GM03348 (cell line): ENCODE results near the gene MADCAM1.

ENCODE experiments used
- DNase-seq: peaks from one replicate; pipeline ENCODE4 v3.0.0; 2012; ENCODE audit warnings: low spot score

MADCAM1 gene

DNA sequence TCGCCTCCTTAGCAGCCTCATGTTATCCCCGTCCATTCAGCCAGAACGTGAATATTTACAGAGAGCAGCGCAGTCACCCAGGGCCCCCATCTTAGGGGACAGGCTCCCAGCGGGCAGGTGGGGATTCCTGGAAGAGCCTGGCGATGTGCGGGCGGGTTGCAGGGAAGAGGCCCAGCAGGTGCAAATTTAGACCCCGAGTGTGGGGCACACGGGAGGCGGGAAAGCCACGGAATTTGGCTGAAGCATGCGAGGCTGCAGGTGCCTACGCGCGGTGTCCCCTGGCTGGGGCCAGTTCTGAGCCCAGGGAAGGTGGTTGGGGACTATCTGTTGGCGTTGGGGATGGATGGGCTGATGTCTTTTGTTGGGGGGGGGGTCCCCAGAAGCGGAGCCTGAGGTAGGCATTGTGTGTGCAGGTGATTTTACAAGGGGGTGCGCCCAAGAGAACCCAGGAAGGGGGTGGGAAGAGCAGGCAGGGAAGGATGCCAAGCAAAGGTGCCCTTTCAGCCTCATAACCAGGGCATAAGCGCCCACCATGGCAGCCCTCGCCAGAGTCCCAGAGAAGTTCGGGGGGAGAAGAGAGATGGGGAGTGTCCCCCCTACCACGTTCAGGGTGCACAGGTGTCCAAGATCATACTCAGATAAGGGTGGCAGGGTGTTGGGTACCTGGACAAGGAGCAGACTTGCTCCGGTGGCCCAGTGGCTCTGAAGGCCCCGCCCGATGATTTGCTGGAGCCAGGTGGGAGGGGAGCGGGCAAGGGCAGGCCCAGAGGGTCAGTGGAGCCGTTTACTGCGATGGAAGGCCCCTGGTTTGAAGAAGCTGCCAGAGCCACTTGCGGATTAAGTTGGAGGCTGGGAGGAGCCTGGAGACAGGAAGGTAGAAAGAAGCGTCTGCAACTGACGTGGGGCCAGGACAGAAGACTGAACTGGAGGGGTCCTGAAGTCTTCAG is 12.2 kb downstream of the MADCAM1 start:
- no peak for DNase-seq

DNA sequence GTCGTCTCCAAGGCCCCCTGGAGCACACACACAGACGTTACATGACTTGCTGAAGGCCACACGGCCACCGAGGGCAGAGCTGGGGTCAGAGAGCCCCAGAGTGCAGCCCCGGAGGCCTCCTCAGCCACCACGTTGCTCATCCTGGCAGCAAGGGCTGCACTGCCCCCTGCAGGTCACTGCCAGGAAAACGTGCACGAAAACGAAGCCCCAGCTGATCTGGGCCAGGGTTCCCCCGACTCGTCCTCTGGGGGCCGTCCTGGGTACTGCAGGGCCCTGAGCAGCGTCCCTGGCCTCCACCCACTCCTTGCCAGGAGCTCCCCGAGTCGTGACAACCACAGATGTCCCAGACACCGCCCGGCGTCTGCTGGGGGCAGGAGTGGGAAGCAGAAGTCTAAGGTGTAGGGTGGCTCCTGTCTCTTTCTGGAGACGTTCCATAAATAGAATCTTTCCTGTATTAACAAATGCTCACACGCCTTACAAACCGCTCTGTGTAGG is 14.4 kb downstream of the MADCAM1 start:
- DNase-seq, result peak; percentile 91

DNA sequence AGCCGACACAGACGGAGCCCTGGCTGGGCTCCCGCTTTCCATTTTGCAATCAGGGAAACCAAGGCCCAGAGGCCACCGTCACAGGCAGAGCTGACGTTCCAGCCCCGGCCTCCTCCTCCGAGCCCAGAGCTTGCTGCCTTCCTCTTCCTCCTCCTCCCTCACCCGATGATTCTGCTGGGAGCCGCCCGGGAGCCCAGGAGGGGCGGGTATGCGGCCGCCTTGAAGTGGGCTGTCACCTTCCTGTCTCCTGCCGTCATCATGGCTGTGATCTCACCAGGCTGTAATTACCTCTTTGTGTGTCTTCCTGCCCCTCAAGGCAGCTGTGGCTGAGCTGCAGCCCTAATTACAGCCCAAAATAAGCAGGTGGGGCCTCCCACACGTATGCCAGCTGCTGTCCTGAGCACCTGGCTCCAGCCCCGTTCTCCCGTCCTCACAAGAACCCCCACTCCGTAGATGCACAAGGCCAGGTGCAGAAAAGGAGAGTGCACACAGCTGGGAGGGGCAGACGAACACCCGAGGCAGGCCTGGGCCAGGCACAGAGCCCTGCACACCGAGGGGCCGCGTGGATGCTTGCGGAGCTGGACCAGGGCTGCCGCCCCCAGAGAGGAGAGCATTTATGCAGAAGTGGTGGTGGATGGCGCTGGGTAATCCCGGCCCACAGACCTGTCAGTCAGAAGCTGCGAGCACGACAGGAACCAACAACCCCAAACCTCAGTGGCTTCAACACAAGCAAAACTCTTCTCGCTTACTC is 15.0 kb downstream of the MADCAM1 start:
- DNase-seq, result no peak

DNA sequence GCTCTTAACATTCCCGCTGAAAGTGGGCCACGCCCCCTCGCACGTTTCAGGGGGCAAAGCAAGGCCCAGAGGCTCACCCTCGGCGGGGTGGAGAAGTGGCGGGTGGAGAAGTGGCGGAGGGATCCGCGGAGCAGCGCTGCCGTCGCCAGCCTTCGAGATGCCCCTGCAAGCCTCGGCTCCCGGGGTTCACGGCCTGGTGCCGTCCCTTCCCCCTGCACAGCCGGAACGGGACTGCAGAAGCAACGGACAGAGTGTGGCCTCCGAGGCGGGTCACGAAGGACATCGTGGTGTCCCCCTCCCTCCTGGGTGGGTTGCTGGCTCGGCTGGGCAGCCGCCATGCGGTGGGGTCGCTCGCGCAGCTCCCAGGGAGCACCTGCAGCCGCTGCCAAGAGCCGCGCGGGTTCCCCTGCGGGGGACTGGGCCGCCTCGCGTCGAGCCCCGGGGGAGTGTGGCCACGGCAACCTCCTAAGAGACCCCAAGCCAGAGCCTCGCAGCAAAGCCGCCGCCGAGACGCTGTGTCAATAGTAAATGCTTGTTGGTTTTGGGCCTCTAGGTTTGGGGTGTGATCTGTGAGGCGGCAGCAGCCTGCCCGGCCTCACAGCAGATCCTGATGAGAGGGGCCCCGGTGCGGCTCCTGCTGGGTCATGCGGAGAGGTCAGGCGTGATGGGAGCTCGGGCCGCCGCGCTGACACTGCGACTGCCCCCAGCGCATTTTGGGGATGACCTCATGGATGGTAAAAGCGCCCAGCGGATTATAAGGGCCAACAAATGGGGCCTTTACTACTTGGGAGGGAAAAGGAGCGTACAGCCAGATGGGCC is 16.5 kb downstream of the MADCAM1 start:
- DNase-seq, result no peak

DNA sequence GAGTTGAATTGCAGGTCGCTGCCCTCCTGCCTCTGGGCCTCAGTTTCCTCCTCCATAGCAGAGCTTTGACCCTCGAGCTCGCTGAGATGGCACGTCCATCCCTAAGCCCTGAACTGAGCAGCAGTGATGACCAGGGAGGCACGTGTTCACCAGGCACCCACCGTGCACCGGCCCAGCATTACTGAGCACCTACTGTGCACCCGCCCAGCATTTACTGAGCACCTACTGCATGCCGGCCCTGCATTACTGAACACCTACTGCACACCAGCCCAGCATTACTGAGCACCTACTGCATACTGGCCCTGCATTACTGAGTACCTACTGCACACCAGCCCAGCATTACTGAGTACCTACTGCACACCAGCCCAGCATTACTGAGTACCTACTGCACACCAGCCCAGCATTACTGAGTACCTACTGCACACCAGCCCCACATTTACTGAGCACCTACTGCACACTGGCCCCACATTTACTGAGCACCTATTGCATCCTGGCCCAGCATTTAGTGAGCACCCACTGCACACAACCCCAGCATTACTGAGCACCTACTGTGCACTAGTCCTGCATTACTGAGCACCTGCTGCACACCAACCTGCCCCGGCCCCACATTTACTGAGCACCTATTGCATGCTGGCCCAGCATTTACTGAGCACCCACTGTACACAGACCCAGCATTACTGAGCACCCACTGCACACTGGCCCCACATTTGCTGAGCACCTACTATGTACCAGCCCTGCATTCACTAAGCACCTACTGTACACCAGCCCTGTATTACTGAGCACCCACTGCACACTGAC is 17.3 kb downstream of the MADCAM1 start:
- no peak for DNase-seq

DNA sequence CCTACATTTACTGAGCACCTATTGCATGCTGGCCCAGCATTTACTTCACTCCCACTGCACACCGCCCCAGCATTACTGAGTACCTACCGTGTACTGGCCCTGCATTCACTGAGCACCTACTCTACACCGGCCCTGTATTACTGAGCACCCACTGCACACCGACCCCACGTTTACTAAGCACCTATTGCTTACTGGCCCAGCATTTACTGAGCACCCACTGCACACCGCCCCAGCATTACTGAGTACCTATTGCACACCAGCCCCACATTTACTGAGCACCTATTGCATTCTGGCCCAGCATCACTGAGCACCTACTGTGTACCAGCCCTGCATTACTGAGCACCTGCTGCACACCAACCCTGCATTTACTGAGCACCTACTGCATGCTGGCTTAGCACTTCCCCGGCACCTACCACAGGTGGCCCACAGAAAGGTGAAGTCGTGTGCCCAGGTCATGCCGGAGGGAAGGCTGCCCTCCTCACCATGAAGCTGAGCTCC is 17.9 kb downstream of the MADCAM1 start:
- no peak for DNase-seq

DNA sequence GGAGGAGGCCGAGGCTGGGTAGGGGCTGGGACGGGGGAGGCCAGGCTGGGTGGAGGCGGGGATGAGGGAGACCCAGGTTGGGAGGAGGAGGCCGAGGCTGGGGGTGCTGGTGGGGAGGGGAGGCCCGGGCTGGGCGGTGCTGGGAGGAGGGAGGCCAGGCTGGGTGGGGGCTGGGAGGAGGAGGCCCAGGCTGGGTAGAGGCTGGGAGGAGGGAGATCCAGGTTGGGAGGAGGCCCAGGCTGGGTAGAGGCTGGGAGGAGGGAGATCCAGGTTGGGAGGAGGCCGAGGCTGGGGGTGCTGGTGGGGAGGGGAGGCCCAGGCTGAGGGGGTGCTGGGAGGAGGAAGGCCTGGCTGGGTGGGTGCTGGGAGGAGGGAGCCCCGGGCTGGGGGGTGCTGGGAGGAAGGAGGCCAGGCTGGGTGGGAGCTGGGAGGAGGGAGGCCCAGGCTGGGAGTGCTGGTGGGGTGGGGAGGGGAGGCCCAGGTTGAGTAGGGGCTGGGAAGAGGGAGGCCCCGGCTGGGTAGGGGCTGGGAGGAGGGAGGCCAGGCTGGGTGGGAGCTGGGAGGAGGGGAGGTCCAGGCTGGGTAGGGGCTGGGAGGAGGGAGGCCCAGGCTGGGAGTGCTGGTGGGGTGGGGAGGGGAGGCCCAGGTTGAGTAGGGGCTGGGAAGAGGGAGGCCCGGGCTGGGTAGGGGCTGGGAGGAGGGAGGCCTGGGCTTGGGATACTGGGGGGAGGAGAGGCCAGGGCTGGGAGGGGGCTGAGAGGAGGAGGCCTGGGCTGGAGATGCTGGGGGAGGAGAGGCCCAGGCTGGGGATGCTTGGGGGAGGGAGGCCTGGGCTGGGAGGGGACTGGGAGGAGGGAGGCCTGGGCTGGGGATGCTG is 21.7 kb downstream of the MADCAM1 start:
- DNase-seq, result no peak

DNA sequence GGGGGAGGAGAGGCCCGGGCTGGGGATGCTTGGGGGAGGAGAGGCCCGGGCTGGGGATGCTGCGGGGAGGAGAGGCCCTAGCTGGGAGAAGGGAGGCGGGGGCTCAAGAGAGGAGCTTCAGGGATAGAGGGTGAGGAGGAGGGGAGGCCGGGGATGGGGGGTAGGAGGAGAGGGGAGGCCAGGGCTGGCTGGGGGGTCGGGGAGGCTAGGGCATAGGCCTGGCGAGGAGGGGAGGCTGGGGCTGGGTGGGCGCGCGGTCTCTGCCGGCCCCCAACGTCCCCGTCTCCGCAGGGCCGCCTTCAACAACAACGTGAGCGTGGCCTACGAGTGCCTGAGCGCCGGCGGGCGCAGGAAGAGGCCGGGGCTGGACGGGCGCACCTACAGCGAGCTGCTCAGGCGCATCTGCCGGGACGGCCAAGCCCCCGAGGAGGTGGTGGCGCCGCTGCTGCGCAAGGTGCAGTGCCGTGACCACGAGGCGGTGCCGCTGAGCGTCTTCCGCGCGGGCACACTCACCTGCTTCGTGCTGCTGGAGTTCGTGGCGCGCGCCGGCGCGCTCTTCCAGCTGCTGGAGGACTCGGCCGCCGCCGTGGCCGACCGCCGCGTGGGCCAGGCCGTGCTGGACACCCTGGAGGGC is 22.4 kb downstream of the MADCAM1 start:
- DNase-seq, result no peak

DNA sequence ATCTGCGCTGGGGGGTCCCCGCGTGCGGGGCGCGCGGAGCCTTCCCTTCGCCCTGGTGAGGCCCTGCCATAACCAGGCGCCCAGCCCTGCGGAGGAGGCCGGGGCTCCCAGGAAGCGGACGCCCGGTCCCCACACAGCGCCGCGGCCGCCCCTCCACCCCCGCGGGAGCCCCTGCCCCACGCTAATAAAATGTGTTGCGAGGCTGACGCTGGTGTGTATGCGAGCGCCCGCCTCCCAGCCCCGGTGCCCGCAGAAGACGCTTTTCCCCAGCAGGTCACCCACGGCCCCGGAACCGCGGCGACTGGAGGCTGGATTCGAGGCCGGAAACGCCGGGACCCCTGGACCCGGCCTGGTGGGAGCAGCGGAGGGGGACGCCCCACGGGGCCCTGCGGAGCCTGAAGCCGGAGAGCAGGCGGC is 23.2 kb downstream of the MADCAM1 start:
- DNase-seq, result no peak

DNA sequence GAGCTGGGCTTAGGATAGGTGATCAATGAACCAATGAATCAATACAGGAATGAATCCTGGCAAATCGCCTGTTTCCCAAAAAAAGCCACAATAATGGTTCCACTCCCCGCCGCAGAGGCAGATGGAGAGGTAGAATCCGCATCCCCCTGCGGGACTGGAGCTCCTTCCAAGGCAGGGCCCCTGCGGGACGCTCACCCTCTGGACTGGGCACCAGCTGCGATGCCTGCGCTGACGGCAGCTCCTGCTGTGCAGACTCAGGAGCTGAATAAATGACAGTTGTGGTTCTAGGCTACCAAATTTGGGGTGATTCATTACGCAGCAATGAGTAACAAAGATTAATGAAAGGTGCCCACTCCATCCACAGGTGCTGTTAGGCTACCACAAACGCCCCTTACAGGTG is 26.4 kb downstream of the MADCAM1 start:
- DNase-seq, result no peak

DNA sequence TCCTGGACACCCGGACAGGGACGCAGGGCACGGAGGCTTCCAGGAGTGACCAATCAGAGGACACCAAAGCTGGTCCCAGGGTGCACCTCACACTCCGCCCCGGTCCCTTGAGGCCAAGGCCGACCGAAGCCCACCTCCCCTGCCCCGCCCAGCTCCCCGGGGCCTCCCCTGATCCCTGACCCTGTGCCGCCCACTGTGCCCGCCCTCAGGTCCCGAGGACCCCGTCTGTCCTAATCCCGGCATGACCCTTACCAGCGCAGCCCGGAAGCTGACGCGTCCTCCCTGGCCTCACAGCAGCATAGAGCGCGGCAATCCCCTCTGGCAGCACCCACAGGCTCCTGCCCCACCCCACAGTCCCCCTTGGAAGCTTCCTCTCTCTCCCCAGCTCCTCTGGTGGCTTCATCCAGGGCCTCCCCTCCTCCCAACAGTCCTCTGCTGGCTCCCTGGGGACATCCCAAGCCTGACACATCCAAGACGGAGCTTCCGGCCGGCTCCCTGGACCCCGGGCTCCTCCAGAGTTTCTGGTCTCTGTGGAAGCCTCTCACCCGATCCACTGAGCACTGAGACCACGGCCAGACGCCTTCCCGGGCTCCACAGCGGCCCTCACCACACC is 27.9 kb downstream of the MADCAM1 start:
- DNase-seq, result no peak

DNA sequence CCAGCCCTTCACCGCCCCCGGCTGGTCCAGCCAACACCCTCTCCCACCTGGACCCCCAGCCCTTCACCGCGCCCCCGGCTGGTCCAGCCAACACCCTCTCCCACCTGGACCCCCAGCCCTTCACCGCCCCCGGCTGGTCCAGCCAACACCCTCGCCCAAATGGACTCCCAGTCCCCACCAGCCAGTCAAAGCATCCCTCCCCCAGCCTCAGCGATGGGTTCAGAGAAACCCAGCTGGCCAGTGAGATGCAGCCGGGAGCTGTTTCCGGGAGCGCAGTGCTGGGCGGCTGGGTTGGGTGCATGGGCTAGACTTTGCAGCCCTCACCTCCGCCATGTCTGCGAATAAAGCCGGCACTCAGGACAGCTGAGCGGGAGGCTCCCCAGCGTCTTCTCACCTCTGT is 28.7 kb downstream of the MADCAM1 start:
- DNase-seq, result no peak

DNA sequence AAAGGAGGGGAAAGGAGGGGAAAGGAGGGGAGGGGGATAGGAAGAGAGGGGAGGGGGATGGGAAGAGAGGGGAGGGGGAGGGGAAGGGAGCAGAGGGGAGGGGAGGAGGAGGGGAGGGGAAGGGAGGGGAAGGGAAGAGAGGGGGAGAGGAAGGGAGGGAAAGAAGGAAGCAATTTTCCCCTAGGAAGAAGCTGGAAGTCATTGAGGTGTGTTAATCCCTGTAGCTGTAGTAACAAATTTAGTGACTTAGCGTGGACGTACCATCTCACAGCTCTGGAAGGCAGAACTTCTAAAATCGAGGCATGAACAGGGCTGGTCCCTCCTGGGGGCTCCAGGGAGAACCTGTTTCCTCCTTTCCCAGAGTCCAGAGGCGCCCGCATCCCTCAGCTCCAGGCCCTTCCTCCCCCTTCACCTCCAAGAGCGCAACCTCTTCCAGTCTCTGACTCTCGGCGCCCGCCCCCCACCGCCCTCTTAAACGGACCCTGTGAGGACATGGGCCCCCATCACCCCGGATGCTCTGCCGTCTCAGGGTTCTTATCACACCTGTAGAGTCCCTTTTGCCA is 29.7 kb downstream of the MADCAM1 start:
- no peak for DNase-seq

DNA sequence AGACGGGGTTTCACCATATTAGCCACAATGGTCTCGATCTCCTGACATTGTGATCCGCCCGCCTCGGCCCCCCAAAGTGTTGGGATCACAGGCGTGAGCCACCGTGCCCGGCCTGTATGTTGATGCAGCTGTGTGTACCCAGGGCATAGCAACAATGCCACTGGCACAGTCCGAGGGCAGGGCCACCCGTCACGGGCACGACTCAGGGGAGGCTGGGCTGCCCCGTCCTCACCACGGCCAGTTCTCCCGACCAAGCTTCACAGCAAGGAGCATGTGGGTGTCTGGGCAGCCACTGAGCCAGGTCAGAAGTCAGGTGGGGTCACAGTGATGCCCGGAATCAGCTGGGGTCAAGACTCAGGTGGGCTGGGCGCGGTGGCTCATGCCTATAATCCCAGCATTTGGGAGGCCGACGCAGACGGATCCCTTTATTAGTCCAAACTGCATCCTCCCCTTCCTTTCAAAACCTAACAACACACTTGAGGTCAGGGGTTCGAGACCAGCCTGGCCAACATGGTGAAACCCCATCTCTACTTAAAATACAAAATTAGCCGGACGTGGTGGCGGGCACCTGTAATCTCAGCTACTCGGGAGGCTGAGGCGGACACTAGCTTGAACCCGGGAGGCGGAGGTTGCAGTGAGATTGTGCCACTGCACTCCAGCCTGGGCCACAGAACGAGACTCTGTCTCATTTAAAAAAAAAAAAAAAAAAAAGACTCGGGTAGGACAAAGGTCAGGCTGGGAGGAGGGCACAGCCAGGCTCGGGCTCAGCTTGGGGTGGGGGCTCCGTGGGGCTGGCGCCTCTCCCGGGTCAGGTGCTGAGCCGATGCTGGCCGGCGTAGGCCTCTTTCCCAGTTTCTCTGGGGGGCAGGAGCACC is 34.1 kb downstream of the MADCAM1 start:
- DNase-seq, result no peak

DNA sequence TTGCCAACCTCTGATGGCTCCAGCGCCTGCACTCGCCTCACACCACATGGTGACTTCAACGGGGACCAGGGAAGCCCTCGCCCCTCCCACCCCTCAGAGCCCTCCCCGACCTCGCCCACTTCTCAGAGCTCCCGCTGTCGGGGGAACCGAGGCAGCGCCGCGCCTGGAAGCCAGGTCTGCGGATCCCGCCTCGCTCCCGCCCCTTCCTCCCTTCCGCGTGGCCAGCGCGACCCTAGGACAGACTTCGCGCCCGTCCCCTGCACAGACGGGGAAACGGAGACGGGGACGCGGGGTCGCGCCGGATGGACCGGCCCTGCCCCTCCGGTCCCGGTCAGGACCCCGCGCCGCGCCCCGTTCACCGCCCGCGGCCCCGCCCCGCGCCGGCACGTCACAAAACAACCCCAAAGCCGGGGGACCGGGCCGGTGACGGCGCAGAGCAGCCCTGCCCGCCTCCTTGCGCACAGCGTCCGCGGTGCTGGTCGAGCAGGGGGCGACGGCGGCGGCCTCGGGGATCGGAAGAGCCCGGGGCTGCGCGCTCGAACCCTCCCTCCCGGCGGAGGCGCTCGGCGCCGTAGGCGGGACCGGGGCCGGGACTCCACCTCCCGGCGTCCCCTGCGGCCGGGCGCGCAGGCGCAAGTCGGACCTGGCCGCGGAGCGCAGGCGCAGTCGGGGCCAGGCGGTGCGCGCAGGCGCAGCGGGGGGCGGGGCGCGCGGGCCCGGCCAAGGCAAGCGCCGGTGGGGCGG is 34.9 kb downstream of the MADCAM1 start:
- peak; percentile 100 for DNase-seq

DNA sequence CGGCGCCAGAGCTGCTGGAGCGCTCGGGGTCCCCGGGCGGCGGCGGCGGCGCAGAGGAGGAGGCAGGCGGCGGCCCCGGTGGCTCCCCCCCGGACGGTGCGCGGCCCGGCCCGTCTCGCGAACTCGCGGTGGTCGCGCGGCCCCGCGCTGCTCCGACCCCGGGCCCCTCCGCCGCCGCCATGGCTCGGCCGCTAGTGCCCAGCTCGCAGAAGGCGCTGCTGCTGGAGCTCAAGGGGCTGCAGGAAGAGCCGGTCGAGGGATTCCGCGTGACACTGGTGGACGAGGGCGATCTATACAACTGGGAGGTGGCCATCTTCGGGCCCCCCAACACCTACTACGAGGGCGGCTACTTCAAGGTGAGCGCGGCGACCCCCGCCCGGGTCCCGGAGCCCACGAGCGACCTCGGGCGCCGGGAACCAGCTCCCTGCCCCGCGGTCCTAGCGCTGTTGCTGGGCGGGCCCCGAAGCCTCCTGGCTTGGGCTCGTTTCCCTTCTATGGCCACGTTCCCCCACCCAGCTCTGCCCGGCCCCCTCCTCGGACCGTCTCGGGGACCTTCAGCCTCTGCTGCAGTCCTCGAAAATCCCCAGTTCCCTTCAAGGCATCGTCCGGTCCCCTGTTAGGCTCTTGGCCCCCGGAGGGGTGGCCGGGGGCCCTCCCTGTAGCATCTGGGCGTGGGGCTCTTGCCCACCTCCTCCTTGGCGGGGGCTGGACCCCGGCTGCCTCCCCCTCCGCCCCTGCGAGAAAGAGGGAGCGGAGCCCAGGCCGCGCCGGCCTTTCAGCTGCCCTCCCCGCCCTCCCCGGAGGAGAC is 35.7 kb downstream of the MADCAM1 start, which contains the start of gene CDC34:
TSS of gene CDC34 (plus strand) at position 8 of the 808 bp plus-strand sequence. CDS start at position 180, 172 bp downstream.
- DNase-seq, result peak; percentile 54
